IMR-90 (cell line): ENCODE results near the gene POR. TPM values are rescaled to one million over a fixed set of nuclear protein-coding genes. Genes with fewer than 3 reads are reported as not detected.

Experiments used
- ATAC-seq: fragments of 200-7000 bp; cut with Tn5 transposase; 2 replicates; pipeline ENCODE4 v1.9.1; 2020; ENCODE audit warnings: low read depth, mild to moderate bottlenecking, moderate library complexity
- BruUV-seq: library from RNA; stranded (reverse); fragments of 400-500 nt; replicated peaks from 2 replicates; lab custom pipeline; 2021; lab: Mats Ljungman, UMichigan
- CTCF ChIA-PET: fragments of 300-600 bp; formaldehyde crosslinking; extraction: SDS; loops from one replicate; lab custom pipeline; 2021; ENCODE audit warnings: antibody characterized with exemption; lab: Yijun Ruan, JAX
- POLR2A ChIA-PET: fragments of 300-600 bp; sonication (Branson Sonifier 250); formaldehyde crosslinking; loops from one replicate; lab custom pipeline; 2022; ENCODE audit warnings: antibody characterized with exemption; ENCODE audit not compliant: unreplicated experiment; lab: Charles Lee
- DNase-seq: peaks from one replicate; pipeline ENCODE4 v3.0.0; 2013
- H2AFZ ChIP-seq: replicated peaks from 2 replicates; pipeline ENCODE3; 2013; ENCODE audit warnings: low read length, mild to moderate bottlenecking; ENCODE audit not compliant: poor library complexity
- H2AK5ac ChIP-seq: 2 replicates; pipeline ENCODE4 v1.6.1; 2013; ENCODE audit warnings: low read depth, low read length, inconsistent platforms
- H2AK9ac ChIP-seq: replicated peaks from 2 replicates; pipeline ENCODE3; 2013; ENCODE audit warnings: mild to moderate bottlenecking, low read depth, low read length, moderate library complexity; ENCODE audit not compliant: poor library complexity
- H2BK120ac ChIP-seq: 2 replicates; pipeline ENCODE4 v1.6.1; 2013; ENCODE audit warnings: low read depth, low read length, inconsistent platforms
- H2BK15ac ChIP-seq: 3 replicates; pipeline ENCODE4 v1.6.1; 2013; ENCODE audit warnings: low read depth, low read length, inconsistent platforms
- H2BK20ac ChIP-seq: 2 replicates; pipeline ENCODE4 v1.6.1; 2013; ENCODE audit warnings: low read depth, mild to moderate bottlenecking, inconsistent platforms, low read length, moderate library complexity
- H2BK5ac ChIP-seq: 2 replicates; pipeline ENCODE4 v1.6.1; 2013; ENCODE audit warnings: mild to moderate bottlenecking, low read depth, low read length, inconsistent platforms; ENCODE audit not compliant: poor library complexity, severe bottlenecking
- H3K14ac ChIP-seq: replicated peaks from 2 replicates; pipeline ENCODE4 v1.6.1; 2013; ENCODE audit warnings: low read depth, low read length, inconsistent platforms
- H3K18ac ChIP-seq: 2 replicates; pipeline ENCODE4 v1.6.1; 2013; ENCODE audit warnings: low read depth, low read length, control low read depth
- H3K23ac ChIP-seq: 2 replicates; pipeline ENCODE4 v1.6.1; 2013; ENCODE audit warnings: low read depth, low read length, inconsistent platforms
- H3K27ac ChIP-seq: 2 replicates; pipeline ENCODE4 v1.5.1; 2013; ENCODE audit warnings: mild to moderate bottlenecking, control low read depth, low read length; ENCODE audit not compliant: insufficient read depth
- H3K27me3 ChIP-seq: 2 replicates; pipeline ENCODE4 v1.6.1; 2013; ENCODE audit warnings: low read length; ENCODE audit not compliant: control insufficient read depth, insufficient read depth
- H3K36me3 ChIP-seq: 2 replicates; pipeline ENCODE4 v1.6.1; 2013; ENCODE audit warnings: low read length, mixed read lengths; ENCODE audit not compliant: control insufficient read depth, insufficient read depth
- H3K4ac ChIP-seq: 2 replicates; pipeline ENCODE4 v1.6.1; 2013; ENCODE audit warnings: low read depth, low read length, inconsistent platforms
- H3K4me1 ChIP-seq: 2 replicates; pipeline ENCODE4 v1.6.1; 2013; ENCODE audit warnings: low read length, mixed read lengths; ENCODE audit not compliant: control insufficient read depth, insufficient read depth
- H3K4me2 ChIP-seq: 2 replicates; pipeline ENCODE4 v1.6.1; 2013; ENCODE audit warnings: low read depth, mild to moderate bottlenecking, control low read depth, low read length, moderate library complexity
- H3K4me3 ChIP-seq: 2 replicates; pipeline ENCODE4 v1.5.1; 2013; ENCODE audit warnings: low read depth, mild to moderate bottlenecking, control low read depth, low read length, moderate library complexity; ENCODE audit not compliant: insufficient read depth
- H3K56ac ChIP-seq: 2 replicates; pipeline ENCODE4 v1.6.1; 2013; ENCODE audit warnings: low read length, inconsistent platforms; ENCODE audit not compliant: insufficient read depth; ENCODE audit errors: extremely low read depth
- H3K79me1 ChIP-seq, 2 experiments: 2 replicates each; pipeline ENCODE4 v1.6.1; 2013; ENCODE audit warnings: low read length in 2 of 2, inconsistent platforms in 1 of 2, low read depth in 1 of 2
- H3K9ac ChIP-seq: 2 replicates; pipeline ENCODE4 v1.6.1; 2013; ENCODE audit warnings: low read depth, low read length, control low read depth
- H3K9me1 ChIP-seq: 2 replicates; pipeline ENCODE4 v1.6.1; 2013; ENCODE audit warnings: low read length, inconsistent platforms; ENCODE audit not compliant: insufficient read depth
- H3K9me3 ChIP-seq: 2 replicates; pipeline ENCODE4 v1.6.1; 2013; ENCODE audit warnings: low read length; ENCODE audit not compliant: control insufficient read depth, insufficient read depth
- H4K20me1 ChIP-seq: 2 replicates; pipeline ENCODE4 v1.6.1; 2013; ENCODE audit warnings: low read length, inconsistent platforms; ENCODE audit not compliant: insufficient read depth
- H4K5ac ChIP-seq: 2 replicates; pipeline ENCODE4 v1.6.1; 2013; ENCODE audit warnings: mild to moderate bottlenecking, low read depth, low read length, control low read depth
- H4K8ac ChIP-seq, 2 experiments: 2 replicates each; pipeline ENCODE4 v1.6.1; 2013; ENCODE audit warnings: low read depth in 2 of 2, low read length in 2 of 2, control low read depth in 1 of 2, inconsistent platforms in 1 of 2
- H4K91ac ChIP-seq: 2 replicates; pipeline ENCODE4 v1.6.1; 2013; ENCODE audit warnings: low read depth, low read length, inconsistent platforms; ENCODE audit not compliant: insufficient read depth
- BHLHE40 ChIP-seq: fragments of 150-350 bp; IDR thresholded peaks from 2 replicates; pipeline ENCODE4 v1.6.1; 2016; ENCODE audit warnings: mild to moderate bottlenecking, low read depth, low read length
- CEBPB ChIP-seq: IDR thresholded peaks from 2 replicates; pipeline ENCODE4 v1.6.1; 2012; ENCODE audit warnings: low read depth, low read length, improper control_type of control experiment
- CHD1 ChIP-seq: IDR thresholded peaks from 2 replicates; pipeline ENCODE4 v1.6.1; 2012; ENCODE audit warnings: low read depth, low read length, improper control_type of control experiment
- CTCF ChIP-seq: conservative IDR thresholded peaks from 2 replicates; pipeline ENCODE4 v1.5.1; 2012; ENCODE audit warnings: mild to moderate bottlenecking, low read depth, low read length, improper control_type of control experiment
- ELK1 ChIP-seq: fragments of 150-350 bp; IDR thresholded peaks from 2 replicates; pipeline ENCODE4 v1.6.1; 2016; ENCODE audit warnings: low read depth, mild to moderate bottlenecking, low read length, moderate library complexity, borderline replicate concordance
- FOS ChIP-seq: fragments of 150-350 bp; IDR thresholded peaks from 2 replicates; pipeline ENCODE4 v1.6.1; 2016; ENCODE audit warnings: low read depth, low read length
- MAFK ChIP-seq: IDR thresholded peaks from 2 replicates; pipeline ENCODE4 v1.6.1; 2012; ENCODE audit warnings: low read depth, low read length, improper control_type of control experiment
- MAZ ChIP-seq: IDR thresholded peaks from 2 replicates; pipeline ENCODE4 v1.6.1; 2012; ENCODE audit warnings: low read depth, mild to moderate bottlenecking, low read length, improper control_type of control experiment, moderate library complexity, borderline replicate concordance
- MXI1 ChIP-seq: IDR thresholded peaks from 2 replicates; pipeline ENCODE4 v1.6.1; 2012; ENCODE audit warnings: low read depth, mild to moderate bottlenecking, low read length, moderate library complexity, borderline replicate concordance
- NFE2L2 ChIP-seq: fragments of 150-350 bp; IDR thresholded peaks from 2 replicates; pipeline ENCODE4 v1.6.1; 2016; ENCODE audit warnings: low read depth, mild to moderate bottlenecking, low read length
- POLR2A ChIP-seq: IDR thresholded peaks from 2 replicates; pipeline ENCODE4 v1.6.1; 2012; ENCODE audit warnings: mild to moderate bottlenecking, low read depth, low read length
- RAD21 ChIP-seq: IDR thresholded peaks from 2 replicates; pipeline ENCODE4 v1.6.1; 2012; ENCODE audit warnings: low read length, improper control_type of control experiment
- RCOR1 ChIP-seq: IDR thresholded peaks from 2 replicates; pipeline ENCODE4 v1.6.1; 2012; ENCODE audit warnings: mild to moderate bottlenecking, low read length, improper control_type of control experiment; ENCODE audit not compliant: insufficient replicate concordance
- RFX5 ChIP-seq: IDR thresholded peaks from 2 replicates; pipeline ENCODE4 v1.8.0; 2012; ENCODE audit warnings: low read depth, mild to moderate bottlenecking, low read length, moderate library complexity
- SMC3 ChIP-seq: fragments of 150-350 bp; IDR thresholded peaks from 2 replicates; pipeline ENCODE4 v1.6.1; 2016; ENCODE audit warnings: low read depth, mild to moderate bottlenecking, antibody characterized with exemption, low read length, moderate library complexity
- USF2 ChIP-seq: fragments of 150-350 bp; IDR thresholded peaks from 2 replicates; pipeline ENCODE4 v1.6.1; 2017; ENCODE audit warnings: mild to moderate bottlenecking, antibody characterized with exemption, low read length, low read depth
- WGBS, 2 experiments: methylation state at CpG; one replicate each; pipeline versions ENCODE4 v1.1.5 to v1.1.7; 2013; ENCODE audit warnings: missing lambda C conversion rate in 2 of 2; ENCODE audit not compliant: insufficient read length in 1 of 2; ENCODE audit errors: extremely low coverage in 2 of 2; 5-methylcytosine and 5-hydroxymethylcytosine counted together
- dilution Hi-C: fragments of 300-500 bp; cut with HindIII; formaldehyde crosslinking; loops from one replicate; pipeline ENCODE4 v1.14.3; 2018; ENCODE audit warnings: low sequenced_read_pairs; ENCODE audit not compliant: unreplicated experiment
- in situ Hi-C: fragments of 300-500 bp; cut with MboI; formaldehyde crosslinking; loops from 3 replicates; pipeline ENCODE4 v1.14.3; 2019; ENCODE audit warnings: low sequenced_read_pairs, inconsistent platforms, mixed read lengths
- intact Hi-C: fragments of 100-400 bp; cut with micrococcal nuclease; formaldehyde crosslinking; loops from 2 replicates; pipeline ENCODE4 v1.10.0; 2022
- polyA plus RNA-seq, 3 experiments: library from polyadenylated mRNA; depleted of rRNA; stranded (reverse); fragments of >200 nt; gene quantifications; 2 replicates each; pipeline ENCODE4 v1.2.3, GENCODE V29; 2012; ENCODE audit warnings: low replicate concordance in 1 of 3
- total RNA-seq: library from RNA; depleted of rRNA; stranded (reverse); fragments of >200 nt; gene quantifications from 2 replicates; pipeline ENCODE4 v1.2.3, GENCODE V29; 2012

The POR gene
- total and polyA plus RNA-seq, 2 of the 4 experiments (the other 2 are of a cell fraction) = 25.5 to 42.2 TPM

- Histone ChIP-seq H2AK5ac (no peak overlapping the region), H3K9ac (no peak overlapping the region), H3K4me2 (no peak overlapping the region), H3K36me3 (no peaks in the 10 kb centered on the region), H3K9me1 (peaks cover 12% of the 10 kb centered on the region; the same call in 1 of the 2 replicates), H2BK15ac (no peak overlapping the region), H4K8ac (no peak overlapping the region), H4K20me1 (no peaks in the 10 kb centered on the region; the same call in 1 of the 2 replicates), H3K23ac (no peak overlapping the region), H3K4ac (no peak overlapping the region), H2BK120ac (no peak overlapping the region), H3K4me3 (no peak overlapping the region), H3K4me1 (peaks cover 10% of the 10 kb centered on the region), H2AK9ac (no peak overlapping the region), H4K5ac (no peak overlapping the region), H3K14ac (no peak overlapping the region), H2BK20ac (no peak overlapping the region), H2BK5ac (no peak overlapping the region), H3K27me3 (no peaks in the 10 kb centered on the region), H4K91ac (no peak overlapping the region), H3K56ac (no peak overlapping the region), H3K9me3 (no peaks in the 10 kb centered on the region), H3K27ac (no peak overlapping the region), H3K18ac (no peak overlapping the region), H3K79me1 (peaks cover 5 to 8% of the 10 kb centered on the region in 2 experiments; a peak in 3 of 4 replicates), H2AFZ (no peak overlapping the region)
- BruUV-seq = no TSS peak
- no peak for ATAC-seq
- in situ Hi-C loops = no loop called here
- 67% methylated on average over 3 of the region's 5 CpGs; no CpG with 5 or more reads in 1 of the 2 experiments for WGBS, 2 experiments
- dilution Hi-C loops = no loop called here
- CTCF ChIA-PET = interaction anchor here (0.7 kb wide), 1 partner anchor 32 kb away, joined by 3 read pairs; no protein-coding TSS in a partner anchor
- DNase-seq = no peak
- intact Hi-C loops = loop anchor here (10.0 kb wide), 2 partner anchors 55 to 105 kb away; no protein-coding TSS in a partner anchor
- no peak for TF ChIP-seq POLR2A
- TF ChIP-seq SMC3 = no peak
- no peak for TF ChIP-seq RAD21
- no peak for TF ChIP-seq MAZ
- no peak for TF ChIP-seq MXI1
- no peak for TF ChIP-seq BHLHE40
- no peak for TF ChIP-seq RCOR1
- no peak for TF ChIP-seq MAFK
- TF ChIP-seq USF2 = no peak
- no peak for TF ChIP-seq CEBPB
- TF ChIP-seq CHD1 = no peak
- TF ChIP-seq RFX5 = no peak
- no peak for TF ChIP-seq ELK1
- TF ChIP-seq CTCF = no peak
- no peak for TF ChIP-seq NFE2L2
- no peak for TF ChIP-seq FOS
- POLR2A ChIA-PET = no interaction called here
These were observed 5.3 kb upstream of the POR start for GRCh38 chr7:75909521-75910132.
